HG03060 (cell line): ENCODE results near the gene XKRX.

ENCODE experiments used
- ATAC-seq: cut with Tn5 transposase; IDR thresholded peaks from one replicate; pipeline ENCODE4 v1.9.1; 2021; ENCODE audit warnings: low read depth, moderate number of reproducible peaks; ENCODE audit not compliant: unreplicated experiment

The XKRX gene

GRCh38 chrX:100928660-100929613 is at the start of gene XKRX:
Gene XKRX, minus strand, starts transcription at chrX:100928917. Its CDS starts 613 bp downstream, at chrX:100928304.
- ATAC-seq: no peak

- ATAC-seq: no peak
Measured at GRCh38 chrX:100976211-100976610, 47.5 kb upstream of the XKRX start.

- no peak for ATAC-seq
Measured at GRCh38 chrX:100975212-100975611, 46.5 kb upstream of the XKRX start.

GRCh38 chrX:100973411-100973810 is 44.7 kb upstream of the XKRX start:
- no peak for ATAC-seq

- no peak for ATAC-seq
Measured at GRCh38 chrX:100969936-100970335, 41.2 kb upstream of the XKRX start.

- ATAC-seq: no peak
Measured at GRCh38 chrX:100969408-100969807, 40.7 kb upstream of the XKRX start, which contains the start of gene ARL13A. Gene ARL13A, plus strand, starts transcription at chrX:100969708. Its CDS starts 3,982 bp downstream, at chrX:100973690.

- ATAC-seq: no peak
Measured at GRCh38 chrX:100964362-100964761, 35.6 kb upstream of the XKRX start.

- no peak for ATAC-seq
Measured at GRCh38 chrX:100962811-100963210, 34.1 kb upstream of the XKRX start.

- ATAC-seq: no peak
Measured at GRCh38 chrX:100948557-100948956, 19.8 kb upstream of the XKRX start.

- ATAC-seq: no peak
Measured at GRCh38 chrX:100946299-100946927, 17.7 kb upstream of the XKRX start.

- no peak for ATAC-seq
Measured at GRCh38 chrX:100944601-100945000, 15.9 kb upstream of the XKRX start.

GRCh38 chrX:100939333-100939732 is 10.6 kb upstream of the XKRX start:
- no peak for ATAC-seq

GRCh38 chrX:100935767-100936166 is 7.0 kb upstream of the XKRX start:
- no peak for ATAC-seq

- peak; percentile 11 for ATAC-seq
Measured at GRCh38 chrX:100931925-100932285, 3.2 kb upstream of the XKRX start.

- ATAC-seq: peak; percentile 86
Measured at GRCh38 chrX:100931218-100931924, 2.7 kb upstream of the XKRX start.

- ATAC-seq: no peak
Measured at GRCh38 chrX:100926453-100926852, 2.3 kb downstream of the XKRX start.

GRCh38 chrX:100924375-100924774 is 4.3 kb downstream of the XKRX start:
- no peak for ATAC-seq

GRCh38 chrX:100915562-100915961 is 13.2 kb downstream of the XKRX start:
- ATAC-seq: no peak

- ATAC-seq: no peak
Measured at GRCh38 chrX:100913111-100913510, 15.6 kb downstream of the XKRX start.

- no peak for ATAC-seq
Measured at GRCh38 chrX:100911731-100912130, 17.0 kb downstream of the XKRX start.

- no peak for ATAC-seq
Measured at GRCh38 chrX:100905620-100906019, 23.1 kb downstream of the XKRX start.
